ENCODE data around the gene SCAMP5. TPM values are rescaled to one million over a fixed set of nuclear protein-coding genes. Genes with fewer than 3 reads are reported as not detected.

SCAMP5 gene
- total RNA-seq, 1 experiment from 2014 or later = 70.1 TPM

DNA sequence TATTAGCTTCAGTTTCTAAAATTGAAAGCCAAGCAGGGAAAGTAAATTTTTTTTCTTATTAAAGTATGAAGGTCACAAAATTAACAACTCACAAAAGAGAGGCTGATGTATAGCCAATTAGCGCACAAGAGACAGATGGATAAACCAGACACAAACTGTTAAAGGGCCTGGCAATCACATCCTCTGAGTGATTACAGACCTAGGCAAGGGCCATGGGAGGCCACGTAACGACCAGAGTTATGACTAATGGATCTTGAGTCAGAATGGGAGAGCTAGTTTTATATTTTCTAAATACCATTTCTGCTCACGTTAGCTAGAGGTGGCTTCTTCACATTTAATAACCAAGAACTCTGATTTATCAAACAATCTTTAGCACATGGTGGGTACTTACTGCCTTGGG, 17.8 kb upstream of the SCAMP5 start:
- no peaks in the 10 kb centered on the region for H3K27me3 Mint-ChIP-seq (ENCODE audit: low read depth)
- ChIA-PET POLR2A (no interaction called here), CTCF (interaction anchor here (1.0 kb wide), 1 partner anchor 21 kb away, joined by 3 read pairs; the partner anchor contains the start of gene RPP25)
- no peaks in the 10 kb centered on the region for H3K9me3 Mint-ChIP-seq
- ATAC-seq (no peak), DNase-seq (ENCODE audit: low spot score) (no peak)
- no peak overlapping the region for H3K4me3 Mint-ChIP-seq
- H3K27ac Mint-ChIP-seq = no peak overlapping the region
- no peaks in the 10 kb centered on the region for H3K36me3 Mint-ChIP-seq
- H3K4me1 Mint-ChIP-seq = no peaks in the 10 kb centered on the region
- TF ChIP-seq ZNF219 (CRISPR knock-in tag; IDR thresholded peaks at IDR 0.05; ENCODE audit: borderline replicate concordance) (no peak), IRF2 (CRISPR knock-in tag; IDR thresholded peaks at IDR 0.05; ENCODE audit: borderline replicate concordance, low read depth) (no peak), CREM (CRISPR knock-in tag; IDR thresholded peaks at IDR 0.05) (no peak)
- TF ChIP-seq, protein P1, sequence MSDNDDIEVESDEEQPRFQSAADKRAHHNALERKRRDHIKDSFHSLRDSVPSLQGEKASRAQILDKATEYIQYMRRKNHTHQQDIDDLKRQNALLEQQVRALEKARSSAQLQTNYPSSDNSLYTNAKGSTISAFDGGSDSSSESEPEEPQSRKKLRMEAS (CRISPR knock-in tag; IDR thresholded peaks at IDR 0.05) = no peak

DNA sequence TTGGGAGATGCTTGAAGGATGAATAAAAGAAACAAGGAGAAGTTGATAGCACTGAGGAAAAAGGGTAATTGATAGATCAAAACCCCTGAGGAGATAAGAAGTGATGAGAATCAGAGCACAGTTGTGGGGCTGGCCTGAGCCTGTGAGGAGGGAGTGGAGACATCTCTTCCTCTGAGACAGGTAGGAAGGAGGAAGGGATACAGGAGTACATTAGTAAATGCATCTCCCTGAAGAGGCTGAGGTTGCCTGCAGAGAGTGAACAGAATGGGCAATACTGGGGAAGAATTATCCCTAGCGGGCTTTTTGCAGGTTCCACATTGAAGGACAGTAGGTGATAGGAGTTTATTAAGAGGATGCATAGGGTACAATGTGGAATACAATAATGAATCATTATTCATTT, 17.3 kb upstream of the SCAMP5 start:
- ChIA-PET POLR2A (no interaction called here), CTCF (interaction anchor here (0.9 to 1.4 kb wide), 3 partner anchors 10 to 28 kb away, joined by 3 to 4 read pairs (median 3); partner anchors contain the start of gene RPP25)
- no peak for ATAC-seq

DNA sequence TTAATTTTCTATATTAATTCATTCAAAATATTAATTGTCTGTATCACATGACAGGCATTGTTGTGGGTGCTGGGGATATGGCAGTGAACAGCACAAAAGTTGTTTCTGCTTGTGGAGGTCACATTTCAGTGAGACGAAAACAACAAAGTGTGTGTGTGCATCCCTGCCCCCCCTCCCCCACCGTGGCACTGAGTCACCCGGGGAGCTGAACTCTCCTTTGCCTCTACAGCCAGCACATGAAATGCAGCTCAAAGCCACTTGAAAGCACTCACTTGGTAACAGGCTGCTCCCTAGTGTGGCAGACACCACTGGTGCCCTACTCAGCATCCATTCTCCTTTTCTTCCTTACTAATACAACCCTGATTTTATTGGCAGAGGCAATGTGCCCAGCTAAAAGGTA, 16.9 kb upstream of the SCAMP5 start:
- Mint-ChIP-seq H3K36me3 (no peaks in the 10 kb centered on the region), H3K27ac (no peak overlapping the region), H3K9me3 (no peaks in the 10 kb centered on the region), H3K27me3 (ENCODE audit: low read depth) (no peaks in the 10 kb centered on the region), H3K4me3 (no peak overlapping the region), H3K4me1 (peaks cover under 1% of the 10 kb centered on the region)
- ChIA-PET POLR2A (no interaction called here), CTCF (interaction anchor here (0.7 to 1.4 kb wide), 6 partner anchors 9 to 77 kb away, joined by 3 to 4 read pairs (median 3); partner anchors contain the start of genes RPP25 and SCAMP5)
- no peak for ATAC-seq
- TF ChIP-seq SMAD4 (CRISPR knock-in tag; IDR thresholded peaks at IDR 0.05) = no peak
- TF ChIP-seq ATF1 (CRISPR knock-in tag; IDR thresholded peaks at IDR 0.05) = no peak
- TF ChIP-seq, protein P2, sequence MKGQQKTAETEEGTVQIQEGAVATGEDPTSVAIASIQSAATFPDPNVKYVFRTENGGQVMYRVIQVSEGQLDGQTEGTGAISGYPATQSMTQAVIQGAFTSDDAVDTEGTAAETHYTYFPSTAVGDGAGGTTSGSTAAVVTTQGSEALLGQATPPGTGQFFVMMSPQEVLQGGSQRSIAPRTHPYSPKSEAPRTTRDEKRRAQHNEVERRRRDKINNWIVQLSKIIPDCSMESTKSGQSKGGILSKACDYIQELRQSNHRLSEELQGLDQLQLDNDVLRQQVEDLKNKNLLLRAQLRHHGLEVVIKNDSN (CRISPR knock-in tag; IDR thresholded peaks at IDR 0.05) = no peak
- TF ChIP-seq FOXP1 (CRISPR knock-in tag; IDR thresholded peaks at IDR 0.05; ENCODE audit: borderline replicate concordance) = no peak
- TF ChIP-seq, protein P3, sequence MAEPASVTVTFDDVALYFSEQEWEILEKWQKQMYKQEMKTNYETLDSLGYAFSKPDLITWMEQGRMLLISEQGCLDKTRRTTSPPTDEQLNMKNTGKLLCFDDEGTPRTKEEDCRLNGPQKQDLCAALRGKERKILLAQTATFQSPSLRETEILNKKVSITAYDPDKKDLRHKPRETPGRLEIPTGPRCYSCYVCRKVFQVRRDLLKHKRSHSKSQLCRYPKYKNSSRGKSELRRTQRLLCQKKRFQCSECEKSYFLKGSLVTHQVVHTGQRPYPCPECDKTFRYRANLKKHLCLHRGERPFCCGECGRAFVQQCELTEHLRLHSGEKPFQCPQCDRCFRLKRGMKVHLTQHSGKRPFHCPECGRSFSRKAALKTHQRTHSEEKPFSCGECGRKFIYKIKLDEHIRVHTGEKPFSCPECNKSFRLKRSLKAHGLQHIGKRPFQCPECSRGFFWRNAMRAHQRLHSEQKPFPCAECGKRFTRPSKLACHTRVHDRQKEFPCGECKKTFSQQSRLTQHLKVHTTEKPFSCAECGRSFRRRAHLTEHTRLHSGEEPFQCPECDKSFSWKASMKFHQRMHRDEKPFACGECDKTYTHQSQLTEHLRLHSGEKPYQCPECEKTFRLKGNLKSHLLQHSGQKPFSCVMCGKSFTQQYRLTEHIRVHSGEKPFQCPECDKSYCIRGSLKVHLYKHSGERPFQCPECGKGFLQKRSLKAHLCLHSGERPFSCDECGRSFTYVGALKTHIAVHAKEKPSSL (CRISPR knock-in tag; conservative IDR thresholded peaks at IDR 0.05) = no peak
- TF ChIP-seq ELF4 (CRISPR knock-in tag; IDR thresholded peaks at IDR 0.05; ENCODE audit: low read depth) = no peak
- TF ChIP-seq, protein P4, sequence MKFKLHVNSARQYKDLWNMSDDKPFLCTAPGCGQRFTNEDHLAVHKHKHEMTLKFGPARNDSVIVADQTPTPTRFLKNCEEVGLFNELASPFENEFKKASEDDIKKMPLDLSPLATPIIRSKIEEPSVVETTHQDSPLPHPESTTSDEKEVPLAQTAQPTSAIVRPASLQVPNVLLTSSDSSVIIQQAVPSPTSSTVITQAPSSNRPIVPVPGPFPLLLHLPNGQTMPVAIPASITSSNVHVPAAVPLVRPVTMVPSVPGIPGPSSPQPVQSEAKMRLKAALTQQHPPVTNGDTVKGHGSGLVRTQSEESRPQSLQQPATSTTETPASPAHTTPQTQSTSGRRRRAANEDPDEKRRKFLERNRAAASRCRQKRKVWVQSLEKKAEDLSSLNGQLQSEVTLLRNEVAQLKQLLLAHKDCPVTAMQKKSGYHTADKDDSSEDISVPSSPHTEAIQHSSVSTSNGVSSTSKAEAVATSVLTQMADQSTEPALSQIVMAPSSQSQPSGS (CRISPR knock-in tag; IDR thresholded peaks at IDR 0.05; ENCODE audit: borderline replicate concordance, low read depth) = no peak
- no peak for TF ChIP-seq OVOL2 (CRISPR knock-in tag; IDR thresholded peaks at IDR 0.05; ENCODE audit: borderline replicate concordance)
- no peak for TF ChIP-seq CREM (CRISPR knock-in tag; IDR thresholded peaks at IDR 0.05)
- no peak for TF ChIP-seq ZNF232 (CRISPR knock-in tag; IDR thresholded peaks at IDR 0.05)
- no peak for TF ChIP-seq NFE2L1 (CRISPR knock-in tag; IDR thresholded peaks at IDR 0.05)
- no peak for DNase-seq (ENCODE audit: low spot score)

More for the DNA sequence above, 17.3 kb upstream of the SCAMP5 start:
- H3K4me1 Mint-ChIP-seq = no peaks in the 10 kb centered on the region
- H3K4me3 Mint-ChIP-seq = no peak overlapping the region
- TF ChIP-seq SMAD3 (CRISPR knock-in tag; IDR thresholded peaks at IDR 0.05; ENCODE audit: borderline replicate concordance) = no peak
- no peak for TF ChIP-seq FOXK1 (CRISPR knock-in tag; IDR thresholded peaks at IDR 0.05)
- TF ChIP-seq, protein P5, sequence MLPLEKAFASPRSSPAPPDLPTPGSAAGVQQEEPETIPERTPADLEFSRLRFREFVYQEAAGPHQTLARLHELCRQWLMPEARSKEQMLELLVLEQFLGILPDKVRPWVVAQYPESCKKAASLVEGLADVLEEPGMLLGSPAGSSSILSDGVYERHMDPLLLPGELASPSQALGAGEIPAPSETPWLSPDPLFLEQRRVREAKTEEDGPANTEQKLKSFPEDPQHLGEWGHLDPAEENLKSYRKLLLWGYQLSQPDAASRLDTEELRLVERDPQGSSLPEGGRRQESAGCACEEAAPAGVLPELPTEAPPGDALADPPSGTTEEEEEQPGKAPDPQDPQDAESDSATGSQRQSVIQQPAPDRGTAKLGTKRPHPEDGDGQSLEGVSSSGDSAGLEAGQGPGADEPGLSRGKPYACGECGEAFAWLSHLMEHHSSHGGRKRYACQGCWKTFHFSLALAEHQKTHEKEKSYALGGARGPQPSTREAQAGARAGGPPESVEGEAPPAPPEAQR (CRISPR knock-in tag; IDR thresholded peaks at IDR 0.05) = no peak
- TF ChIP-seq ZNF671 (CRISPR knock-in tag; IDR thresholded peaks at IDR 0.05) = no peak
- TF ChIP-seq TCF7 (CRISPR knock-in tag; IDR thresholded peaks at IDR 0.05; ENCODE audit: low read depth) = no peak
- DNase-seq (ENCODE audit: low spot score) = no peak
- H3K36me3 Mint-ChIP-seq = no peaks in the 10 kb centered on the region
- H3K9me3 Mint-ChIP-seq = no peaks in the 10 kb centered on the region
- no peak overlapping the region for H3K27ac Mint-ChIP-seq
- H3K27me3 Mint-ChIP-seq (ENCODE audit: low read depth) = no peaks in the 10 kb centered on the region

Measured in WTC11 (cell line).